Measurements from ENCODE around the gene MDFI.

MDFI gene

GRCh38 chr6:41629128-41629527 lies 9.1 kb upstream of the MDFI start:
- TF ChIP-seq CTCF (IDR thresholded peaks at IDR 0.05; ENCODE audit: low read depth, low read length) = no peak
- no peak overlapping the region for H3K4me3 ChIP-seq (replicated peaks in 1 of 2; ENCODE audit: low read depth in 2 of 2, low read length in 2 of 2)
- no peak for DNase-seq (ENCODE audit: low read depth in 2 of 2)

- DNase-seq (ENCODE audit: low read depth in 2 of 2) = no peak
- TF ChIP-seq CTCF (IDR thresholded peaks at IDR 0.05; ENCODE audit: low read depth, low read length) = no peak
- no peak overlapping the region for H3K4me3 ChIP-seq (replicated peaks in 1 of 2; ENCODE audit: low read depth in 2 of 2, low read length in 2 of 2)
Measured at GRCh38 chr6:41630069-41630468, 8.2 kb upstream of the MDFI start.

GRCh38 chr6:41630946-41631345 lies 7.3 kb upstream of the MDFI start:
- no peak overlapping the region for H3K4me3 ChIP-seq (replicated peaks in 1 of 2; ENCODE audit: low read depth in 2 of 2, low read length in 2 of 2)
- no peak for DNase-seq (ENCODE audit: low read depth in 2 of 2)
- no peak for TF ChIP-seq CTCF (IDR thresholded peaks at IDR 0.05; ENCODE audit: low read depth, low read length)

- no peak for DNase-seq (ENCODE audit: low read depth in 2 of 2)
- no peak overlapping the region for H3K4me3 ChIP-seq (replicated peaks in 1 of 2; ENCODE audit: low read depth in 2 of 2, low read length in 2 of 2)
- no peak for TF ChIP-seq CTCF (IDR thresholded peaks at IDR 0.05; ENCODE audit: low read depth, low read length)
Measured at GRCh38 chr6:41633056-41633634, 5.1 kb upstream of the MDFI start.

GRCh38 chr6:41634657-41635056 lies 3.6 kb upstream of the MDFI start:
- no peak for TF ChIP-seq CTCF (IDR thresholded peaks at IDR 0.05; ENCODE audit: low read depth, low read length)
- DNase-seq (ENCODE audit: low read depth in 2 of 2) = peak in 1 of 2 donors; percentile 64
- no peak overlapping the region for H3K4me3 ChIP-seq (replicated peaks in 1 of 2; ENCODE audit: low read depth in 2 of 2, low read length in 2 of 2)

GRCh38 chr6:41635365-41635764 lies 2.9 kb upstream of the MDFI start:
- H3K4me3 ChIP-seq (replicated peaks in 1 of 2; ENCODE audit: low read depth in 2 of 2, low read length in 2 of 2) = no peak overlapping the region
- no peak for TF ChIP-seq CTCF (IDR thresholded peaks at IDR 0.05; ENCODE audit: low read depth, low read length)
- DNase-seq (ENCODE audit: low read depth in 2 of 2) = no peak

GRCh38 chr6:41636833-41637193 lies 1.5 kb upstream of the MDFI start:
- peak in 1 of 2 donors; percentile 36 for DNase-seq (ENCODE audit: low read depth in 2 of 2)
- TF ChIP-seq CTCF (IDR thresholded peaks at IDR 0.05; ENCODE audit: low read depth, low read length) = no peak
- H3K4me3 ChIP-seq (replicated peaks in 1 of 2; ENCODE audit: low read depth in 2 of 2, low read length in 2 of 2) = peak overlapping the region in 1 of 2 donors; percentile 47
